GDM1 (cell line): Measurements from ENCODE around the gene ELP2.

Experiments used
- DNase-seq: peaks from one replicate; lab custom pipeline; 2025; lab: John Stamatoyannopoulos, UW

Gene ELP2

DNA sequence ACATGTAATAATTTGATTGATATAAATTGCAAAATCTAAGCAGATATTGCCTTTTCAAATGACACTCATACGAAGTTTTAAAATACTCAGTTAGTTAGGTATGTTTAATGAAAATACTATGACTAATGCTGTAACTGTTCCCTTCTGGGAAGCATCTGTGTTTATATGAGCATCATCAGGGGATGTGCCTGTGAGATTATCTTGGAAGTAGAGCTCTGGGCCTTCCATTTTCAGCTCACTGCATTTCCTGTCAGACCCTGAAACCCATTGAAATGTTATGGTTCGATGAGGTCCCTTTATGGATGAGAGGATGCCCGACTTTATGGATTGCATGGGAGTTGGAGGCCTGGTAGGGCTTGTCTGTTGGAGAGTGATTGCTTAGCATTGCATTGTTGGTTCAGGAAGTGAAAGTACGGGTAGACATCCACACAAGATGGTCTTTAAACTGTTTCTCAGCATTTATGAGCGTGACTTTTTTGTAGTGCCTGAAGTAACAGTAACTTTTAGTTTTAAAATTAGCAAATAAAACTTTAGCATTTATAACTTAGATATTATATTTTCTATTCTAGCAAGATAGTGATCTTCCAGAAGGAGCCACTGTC lies 28.7 kb downstream of the ELP2 start:
- DNase-seq: no peak

- no peak for DNase-seq
These were observed 31.3 kb downstream of the ELP2 start for GRCh38 chr18:36160959-36161371.

DNA sequence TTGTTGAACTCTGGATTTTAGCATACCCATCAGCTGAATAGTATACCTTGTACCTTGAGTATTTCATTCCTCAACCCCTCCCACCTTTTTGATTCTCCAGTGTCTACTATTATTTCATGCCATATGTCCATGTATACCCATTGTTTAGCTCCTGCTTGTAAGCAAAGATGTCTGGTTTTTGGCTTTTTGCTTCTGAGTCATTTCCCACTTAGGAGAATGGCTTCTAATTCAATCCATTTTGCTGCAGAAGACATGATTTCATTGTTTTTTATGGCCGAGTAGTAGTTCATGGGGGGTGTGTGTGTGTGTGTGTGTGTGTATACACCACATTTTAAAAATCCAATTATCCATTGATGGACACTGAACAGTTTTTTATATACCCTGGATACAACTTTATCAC lies 33.3 kb downstream of the ELP2 start:
- DNase-seq: no peak

DNA sequence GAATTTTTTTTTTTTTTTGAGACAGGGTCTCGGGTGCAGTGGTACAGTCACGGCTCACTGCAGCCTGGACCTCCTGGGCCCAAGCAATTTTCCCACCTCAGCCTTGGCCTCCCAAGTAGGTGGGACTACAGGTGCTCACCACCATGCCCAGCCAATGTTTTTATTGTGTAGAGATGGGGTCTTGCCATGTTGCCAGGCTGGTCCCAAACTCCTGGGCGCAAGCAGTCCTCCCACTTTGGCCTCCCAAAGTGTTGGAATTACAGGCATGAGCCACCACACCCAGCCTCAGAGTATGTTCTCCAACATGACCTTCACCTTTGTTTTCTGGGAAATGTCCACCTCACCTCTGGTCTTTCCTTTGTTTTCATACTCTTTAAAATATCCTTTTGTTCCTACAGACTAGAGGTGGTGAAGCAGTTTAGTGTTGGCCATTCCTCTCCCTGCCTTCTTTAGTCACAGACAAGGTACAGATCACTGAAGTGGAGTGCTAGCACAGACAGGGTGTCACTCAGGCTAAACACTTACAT lies 38.1 kb downstream of the ELP2 start:
- DNase-seq: no peak

GRCh38 chr18:36168296-36168695 lies 38.6 kb downstream of the ELP2 start:
- peak; percentile 7 for DNase-seq

DNA sequence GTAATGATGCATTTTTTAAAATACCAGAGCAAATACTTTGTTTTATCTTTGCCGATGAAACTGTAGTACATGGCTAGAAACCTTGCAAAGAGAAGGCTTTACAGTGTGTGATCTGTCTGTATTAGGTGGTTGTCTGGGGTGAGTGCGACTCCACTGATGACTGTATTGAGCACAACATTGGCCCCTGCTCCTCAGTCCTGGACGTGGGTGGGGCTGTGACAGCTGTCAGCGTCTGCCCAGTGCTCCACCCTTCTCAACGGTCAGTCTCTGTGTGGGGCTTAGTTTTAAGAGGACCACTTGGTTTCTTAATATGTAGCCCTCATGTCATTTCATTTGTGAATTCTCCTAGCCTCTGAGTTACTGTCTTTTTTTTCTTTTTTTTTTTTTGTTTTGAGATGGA lies 40.2 kb downstream of the ELP2 start:
- DNase-seq: no peak

GRCh38 chr18:36175481-36175880 lies 45.8 kb downstream of the ELP2 start:
- no peak for DNase-seq

DNA sequence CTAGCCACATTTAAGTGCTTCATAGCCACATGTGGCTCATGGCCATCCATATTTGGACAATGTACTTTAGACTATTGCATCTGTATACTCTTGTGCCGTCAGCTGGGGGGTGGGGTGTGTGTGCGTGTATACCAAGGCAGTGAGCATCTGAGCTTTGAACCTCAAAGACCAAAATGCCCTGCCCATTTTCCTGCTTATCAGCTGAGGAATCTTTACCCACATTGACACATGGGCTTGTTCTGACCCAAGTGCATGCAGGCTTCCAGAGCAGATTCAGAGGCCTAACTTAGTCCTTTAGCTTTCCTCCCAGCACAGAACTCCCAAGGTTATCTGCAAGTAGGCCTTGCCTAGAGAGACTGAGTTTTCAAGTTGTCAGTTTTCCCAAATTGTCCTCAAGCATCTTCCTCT lies 46.5 kb downstream of the ELP2 start:
- no peak for DNase-seq

GRCh38 chr18:36176711-36177110 lies 47.0 kb downstream of the ELP2 start:
- DNase-seq: no peak

DNA sequence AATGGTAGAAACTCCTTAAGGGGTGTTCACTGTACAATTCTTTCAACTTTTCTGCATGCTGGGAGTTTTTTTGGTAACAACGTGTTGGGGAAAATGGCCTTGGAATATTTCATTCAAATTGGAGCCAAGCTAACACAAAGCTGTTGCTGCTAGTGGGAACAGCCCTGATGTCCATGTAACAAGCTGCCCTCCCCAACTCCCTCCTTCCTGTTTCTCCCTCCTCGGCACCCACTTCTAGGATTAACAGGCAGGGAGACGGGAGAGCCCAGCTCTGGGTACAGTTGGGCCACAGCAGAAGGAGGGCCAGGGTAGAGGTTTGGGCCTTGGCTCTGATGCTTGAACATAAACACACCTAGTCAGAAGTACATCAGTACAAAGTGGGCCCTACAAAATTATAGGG lies 48.2 kb downstream of the ELP2 start:
- no peak for DNase-seq

DNA sequence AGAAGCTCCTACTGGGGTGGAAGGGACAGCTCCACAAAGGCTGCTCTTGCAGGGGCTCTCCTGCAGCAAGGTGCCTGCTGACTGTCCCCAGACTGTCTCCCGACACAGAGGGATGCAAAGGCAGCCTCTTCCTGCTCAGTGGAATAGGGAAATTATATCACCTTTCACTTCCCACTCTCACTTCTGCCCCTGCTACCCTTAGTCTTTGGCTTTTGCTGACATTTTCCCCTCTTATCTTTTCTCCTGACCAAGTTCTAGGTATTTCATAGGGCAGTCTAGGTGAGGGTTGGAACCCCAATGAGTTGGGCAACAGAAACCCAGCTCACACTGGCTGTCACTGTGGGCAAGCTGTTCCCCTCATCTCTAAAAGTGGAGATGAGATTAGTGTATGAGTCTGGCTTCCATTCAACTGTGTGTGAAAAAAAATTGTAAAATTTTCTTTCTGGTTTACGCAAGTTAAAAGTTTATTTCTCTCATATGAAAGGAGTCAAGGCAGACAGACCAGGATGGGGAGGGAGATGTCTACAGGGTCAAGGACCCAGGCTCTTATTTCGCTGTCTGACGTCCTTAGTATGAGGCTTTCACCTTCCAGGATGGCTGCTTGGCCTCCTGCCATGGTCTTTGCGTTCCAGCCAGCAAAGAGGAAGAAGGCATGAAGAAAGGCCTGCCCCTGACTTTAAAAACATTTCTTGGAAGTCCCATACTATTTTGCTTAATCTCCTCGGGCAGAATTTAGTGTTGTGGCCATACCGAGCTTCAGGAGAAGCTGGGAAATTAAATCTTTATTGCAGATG lies 50.1 kb downstream of the ELP2 start:
- no peak for DNase-seq

DNA sequence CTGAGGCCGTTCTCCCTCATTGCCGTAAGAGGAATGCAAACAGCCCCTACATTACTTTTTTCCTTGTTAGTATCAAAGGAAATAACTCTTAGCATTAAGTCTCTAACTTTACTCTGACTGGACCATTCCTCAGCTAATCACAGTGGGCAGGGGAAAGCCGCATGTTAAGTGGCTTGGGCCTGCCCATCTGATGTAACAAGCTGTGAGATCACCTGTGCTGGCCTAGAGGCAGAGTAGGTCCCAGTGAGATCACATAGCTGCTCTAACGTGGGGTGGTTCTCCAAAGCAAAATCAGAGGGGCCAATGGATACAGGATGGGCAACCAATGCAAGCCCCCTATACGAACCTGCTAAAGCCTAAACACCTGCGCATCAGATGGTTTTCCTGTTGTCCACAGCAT lies 51.7 kb downstream of the ELP2 start:
- no peak for DNase-seq

DNA sequence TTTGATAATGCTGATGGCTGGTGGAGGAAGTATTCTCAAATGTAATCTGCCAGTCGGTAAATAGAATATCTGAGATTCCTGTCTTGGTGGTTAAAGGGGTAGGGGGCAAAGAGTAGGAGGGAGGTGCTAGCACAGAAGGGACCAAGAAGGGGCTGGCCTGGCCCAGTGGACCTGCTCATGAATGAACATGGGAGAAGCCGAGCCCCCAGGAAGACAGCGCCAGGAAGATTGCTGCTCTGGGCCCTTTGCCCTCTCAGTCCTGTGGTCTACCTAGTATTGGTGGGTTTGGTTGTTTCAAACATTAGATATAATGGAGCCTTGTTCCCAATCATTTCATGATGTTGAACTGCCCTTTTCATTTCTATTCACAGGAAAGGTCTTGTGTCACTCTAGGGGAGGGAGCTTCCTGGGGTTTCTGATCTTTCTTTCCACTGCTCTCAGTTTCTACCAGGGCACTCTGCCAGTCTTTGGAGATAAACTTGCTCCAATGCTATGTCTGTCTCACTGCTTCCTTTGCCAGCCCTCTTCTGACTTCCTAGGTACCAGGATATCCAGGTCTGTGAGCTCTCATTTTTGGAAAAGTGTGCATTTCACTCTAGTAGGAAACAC lies 52.3 kb downstream of the ELP2 start:
- no peak for DNase-seq

GRCh38 chr18:36183033-36183432 lies 53.3 kb downstream of the ELP2 start:
- no peak for DNase-seq

DNA sequence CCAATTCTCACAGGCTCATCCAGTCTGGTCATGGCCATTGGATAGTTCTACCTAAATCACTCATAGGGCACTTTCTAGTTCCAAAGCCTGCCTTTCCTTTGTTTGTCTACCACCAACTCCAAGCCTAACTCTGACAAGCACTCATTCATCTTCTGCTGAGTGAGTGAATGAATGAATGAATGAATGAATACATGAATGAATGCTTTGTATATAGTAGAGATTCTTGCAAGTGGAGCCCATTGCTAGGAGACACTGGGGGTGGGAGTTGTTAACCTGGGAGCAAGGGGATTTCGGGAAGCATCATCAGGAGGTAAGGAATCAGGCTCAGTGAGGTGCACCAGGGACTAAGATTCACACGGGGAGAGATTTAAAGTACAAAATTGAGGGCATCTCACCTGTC lies 54.3 kb downstream of the ELP2 start:
- DNase-seq: no peak

- no peak for DNase-seq
These were observed 55.5 kb downstream of the ELP2 start for GRCh38 chr18:36185157-36185556.

- no peak for DNase-seq
These were observed 56.3 kb downstream of the ELP2 start for GRCh38 chr18:36185901-36186460.

GRCh38 chr18:36186461-36187192 lies 56.9 kb downstream of the ELP2 start:
- no peak for DNase-seq

- DNase-seq: no peak
These were observed 57.6 kb downstream of the ELP2 start, which contains the start of gene MOCOS for GRCh38 chr18:36187193-36187825. Gene MOCOS, plus strand, starts transcription at chr18:36187497. Its CDS starts 43 bp downstream, at chr18:36187540.

DNA sequence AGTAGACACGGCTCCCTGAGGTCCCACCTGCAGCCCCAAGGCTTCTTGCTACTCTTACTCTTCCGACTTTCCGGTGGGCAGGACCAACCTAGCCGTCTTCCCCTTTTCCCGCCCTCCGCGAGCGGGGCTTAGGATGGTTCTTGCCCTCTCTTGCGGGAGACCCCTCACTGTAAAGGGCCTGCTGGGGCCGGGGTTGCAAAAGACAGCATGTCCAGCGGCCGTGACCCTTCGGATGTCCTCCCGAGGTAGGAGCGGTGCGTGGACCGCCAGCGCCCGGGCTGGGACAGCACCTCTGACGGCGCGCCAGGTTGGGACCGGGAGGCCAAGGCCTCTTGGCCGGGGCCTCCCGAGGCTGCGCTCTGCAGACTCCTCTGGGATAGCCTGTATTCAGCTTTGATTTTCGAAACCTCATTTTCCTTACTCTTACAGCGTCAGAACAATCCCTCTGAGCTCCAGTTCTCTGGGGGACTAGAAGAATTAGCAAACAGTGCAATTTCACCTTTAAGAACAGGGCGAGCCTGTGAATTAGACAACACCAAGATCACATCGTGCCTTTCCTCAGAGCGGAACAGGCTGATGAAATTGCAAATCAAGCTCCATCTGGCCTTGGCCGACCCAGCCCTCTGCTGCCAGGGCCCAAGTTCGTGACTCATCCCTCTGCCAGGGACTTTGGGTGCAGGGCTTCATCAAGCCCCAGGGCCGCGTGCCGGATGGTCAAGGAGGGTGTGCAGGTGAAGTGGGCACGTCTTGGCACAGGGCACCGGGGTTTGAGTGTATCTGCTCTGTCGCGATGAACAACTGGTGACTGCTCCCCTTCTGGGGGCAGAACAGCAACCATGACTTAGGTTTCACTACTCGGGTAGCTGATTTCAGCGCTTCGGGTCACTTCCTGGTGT lies 58.4 kb downstream of the ELP2 start:
- no peak for DNase-seq

DNA sequence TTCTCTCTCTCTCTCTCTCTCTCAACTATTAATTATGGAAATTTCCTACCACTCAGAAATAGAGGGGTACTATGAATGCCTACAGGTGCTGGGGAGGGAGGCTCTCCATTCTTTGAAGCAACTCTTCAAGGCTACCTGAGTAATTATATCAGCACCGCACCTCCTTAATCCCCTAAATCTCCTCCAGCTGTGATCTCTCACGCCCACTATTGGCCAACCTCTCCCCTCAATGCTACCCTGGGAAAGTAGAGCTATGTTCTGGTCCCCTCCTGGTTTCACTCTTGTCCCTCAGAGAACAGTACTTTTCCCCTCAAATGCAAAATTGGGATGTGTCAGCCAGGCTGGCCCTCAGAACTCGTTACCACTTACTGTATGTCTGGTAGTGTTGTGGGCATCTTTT lies 59.2 kb downstream of the ELP2 start:
- DNase-seq: no peak
